Fibroblast of skin of right quadriceps (primary cell): ENCODE results near the gene ZNF429.
A peak's percentile ranks its signal among the peaks of the same experiment; 100 is the strongest.
"Not testable (repeated sequence)": the region's sequence is repeated elsewhere in the genome, so short reads cannot be mapped to it uniquely, and the experiment has no call there.

Experiments used
- DNase-seq: peaks from one replicate; pipeline ENCODE4 v3.0.0-alpha.2; 2013

ZNF429 gene

GRCh38 chr19:21505459-21506451, at the start of gene ZNF429:
Gene ZNF429 (plus strand): TSS chr19:21505602. CDS start chr19:21505772, 170 bp downstream.
- peak; percentile 91 for DNase-seq

DNA sequence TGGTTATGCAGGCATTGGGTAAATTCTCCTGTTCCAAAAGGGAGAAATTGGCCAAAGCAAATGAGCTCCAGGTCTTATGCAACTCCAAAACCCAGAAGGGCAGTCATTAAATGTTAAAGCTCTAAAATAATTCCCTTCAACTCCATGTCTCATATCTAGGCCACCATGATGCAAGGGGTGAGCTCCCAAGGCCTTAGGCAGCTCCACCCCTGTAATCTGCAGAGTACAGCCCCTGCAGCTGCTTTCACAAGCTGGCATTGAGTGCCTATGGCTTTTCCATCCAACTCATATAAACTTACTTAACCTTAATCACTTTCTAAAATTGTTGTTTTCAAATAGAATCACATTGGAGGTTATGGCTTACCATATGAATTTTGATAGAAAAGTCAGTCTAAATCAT, 44.7 kb upstream of the ZNF429 start:
- no peak for DNase-seq

DNA sequence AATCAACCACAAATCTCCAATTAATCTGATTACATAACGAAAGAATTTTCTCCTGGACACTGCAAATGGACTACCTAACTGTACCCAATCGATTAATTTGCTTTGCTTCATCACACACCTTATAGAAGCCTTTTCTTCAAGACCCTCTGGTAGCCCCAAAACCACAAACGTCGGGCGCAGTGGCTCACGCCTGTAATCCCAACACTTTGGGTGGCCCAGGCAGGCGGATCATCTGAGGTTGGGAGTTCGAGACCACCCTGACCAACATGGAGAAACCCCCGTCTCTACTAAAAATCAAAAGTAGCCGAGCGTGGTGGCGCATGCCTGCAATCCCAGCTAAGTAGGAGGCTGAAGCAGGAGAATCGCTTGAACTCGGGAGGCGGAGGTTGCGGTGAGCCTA, 42.9 kb upstream of the ZNF429 start:
- DNase-seq, result no peak

GRCh38 chr19:21463449-21464105, 41.8 kb upstream of the ZNF429 start:
- no peak for DNase-seq

GRCh38 chr19:21466627-21467026, 38.8 kb upstream of the ZNF429 start:
- no peak for DNase-seq

DNA sequence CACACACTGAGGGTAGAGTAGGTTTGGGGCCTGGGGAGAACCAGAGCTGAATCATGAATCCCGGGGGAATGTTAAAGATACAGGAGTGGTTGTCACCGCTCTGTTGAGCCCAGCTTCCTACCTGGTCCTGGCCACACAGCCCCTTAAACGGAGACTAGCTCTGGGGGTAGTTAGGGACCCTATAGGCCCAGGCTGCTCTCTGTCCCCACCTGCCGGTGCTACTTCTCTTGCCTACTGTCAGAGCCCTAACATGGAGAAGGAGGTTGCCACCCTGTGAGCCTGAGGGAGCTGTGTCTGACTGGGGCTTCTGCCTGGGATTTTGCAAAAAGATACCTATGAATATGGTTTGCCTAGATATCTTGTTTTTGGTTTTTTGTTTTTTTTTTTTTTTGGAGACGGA, 36.6 kb upstream of the ZNF429 start:
- DNase-seq, result no peak

- DNase-seq, result no peak
Measured at GRCh38 chr19:21472507-21472906, 32.9 kb upstream of the ZNF429 start.

GRCh38 chr19:21474671-21475181, 30.7 kb upstream of the ZNF429 start:
- DNase-seq, result peak; percentile 40

GRCh38 chr19:21482361-21482760, 23.0 kb upstream of the ZNF429 start:
- DNase-seq, result not testable (repeated sequence)

DNA sequence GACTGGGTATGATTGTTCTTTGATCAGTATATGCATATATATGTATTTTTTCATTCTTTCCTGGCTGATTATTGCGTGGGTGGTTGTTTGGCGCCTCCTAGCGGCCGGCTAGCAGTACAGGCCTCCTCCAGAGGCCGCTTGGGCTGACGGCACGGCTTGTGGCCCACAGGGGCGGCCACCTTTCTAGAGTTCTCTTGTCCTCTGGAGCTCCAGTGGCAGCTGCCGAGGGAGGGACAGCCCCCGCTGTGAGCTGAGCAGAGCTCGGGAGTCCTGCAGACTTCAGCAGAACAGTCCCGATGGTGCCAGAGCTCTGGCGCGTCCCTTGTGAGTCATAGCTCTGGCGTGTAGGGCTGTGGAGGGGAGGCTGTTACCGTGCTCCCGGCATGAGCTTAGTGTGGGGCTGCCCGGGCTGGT, 22.5 kb upstream of the ZNF429 start:
- no peak for DNase-seq

DNA sequence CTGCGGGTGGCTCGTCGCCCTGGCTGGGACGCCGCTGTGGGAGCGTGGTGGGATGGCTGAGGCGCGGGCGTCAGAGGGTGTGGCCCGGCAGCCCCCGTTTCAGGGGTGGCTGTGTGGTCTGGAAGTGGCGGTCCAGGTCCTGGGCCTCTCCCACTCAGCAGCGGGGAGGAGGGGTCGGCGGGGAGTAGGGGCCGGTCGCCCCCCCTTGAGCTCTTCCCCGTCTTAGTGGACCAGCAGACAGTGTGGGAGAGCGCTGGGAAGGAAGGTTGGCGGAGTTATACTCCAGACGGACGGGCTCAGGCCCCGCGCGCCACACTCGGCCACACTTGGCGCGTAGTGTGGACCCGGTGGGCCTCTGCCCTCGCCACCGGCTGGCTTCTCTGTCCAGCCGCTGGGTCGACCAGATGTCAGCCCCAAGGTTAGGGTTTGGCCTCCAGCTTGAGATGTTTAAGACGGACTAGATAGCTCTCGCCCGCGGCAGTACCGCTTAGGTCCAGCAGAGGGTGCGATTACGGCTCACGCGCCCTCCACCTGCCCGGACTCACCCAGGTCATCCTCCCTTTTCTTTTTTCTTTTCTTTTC, 21.7 kb upstream of the ZNF429 start:
- no peak for DNase-seq

- DNase-seq, result no peak
Measured at GRCh38 chr19:21484631-21485030, 20.8 kb upstream of the ZNF429 start.

DNA sequence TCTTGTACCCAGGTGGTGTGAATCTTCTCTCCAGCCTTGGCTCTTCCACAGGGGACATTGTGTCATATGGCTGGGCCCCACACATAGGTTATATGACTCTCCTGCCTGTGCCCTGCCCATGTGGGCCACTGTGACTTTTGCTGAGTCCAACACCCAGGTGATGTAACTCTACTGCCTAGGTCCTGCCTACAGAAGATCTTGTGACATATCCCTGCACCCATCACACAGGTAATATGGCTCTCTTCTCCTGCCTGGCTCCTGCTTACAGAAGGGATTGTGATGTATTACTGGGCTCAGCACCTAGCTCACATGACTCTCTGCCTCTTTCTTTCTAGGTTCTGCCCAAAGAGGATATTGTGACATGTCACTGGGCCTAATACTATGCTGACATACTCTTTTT, 19.5 kb upstream of the ZNF429 start:
- DNase-seq, result no peak

GRCh38 chr19:21487969-21488368, 17.4 kb upstream of the ZNF429 start:
- DNase-seq, result no peak

- no peak for DNase-seq
Measured at GRCh38 chr19:21491146-21491545, 14.3 kb upstream of the ZNF429 start.

DNA sequence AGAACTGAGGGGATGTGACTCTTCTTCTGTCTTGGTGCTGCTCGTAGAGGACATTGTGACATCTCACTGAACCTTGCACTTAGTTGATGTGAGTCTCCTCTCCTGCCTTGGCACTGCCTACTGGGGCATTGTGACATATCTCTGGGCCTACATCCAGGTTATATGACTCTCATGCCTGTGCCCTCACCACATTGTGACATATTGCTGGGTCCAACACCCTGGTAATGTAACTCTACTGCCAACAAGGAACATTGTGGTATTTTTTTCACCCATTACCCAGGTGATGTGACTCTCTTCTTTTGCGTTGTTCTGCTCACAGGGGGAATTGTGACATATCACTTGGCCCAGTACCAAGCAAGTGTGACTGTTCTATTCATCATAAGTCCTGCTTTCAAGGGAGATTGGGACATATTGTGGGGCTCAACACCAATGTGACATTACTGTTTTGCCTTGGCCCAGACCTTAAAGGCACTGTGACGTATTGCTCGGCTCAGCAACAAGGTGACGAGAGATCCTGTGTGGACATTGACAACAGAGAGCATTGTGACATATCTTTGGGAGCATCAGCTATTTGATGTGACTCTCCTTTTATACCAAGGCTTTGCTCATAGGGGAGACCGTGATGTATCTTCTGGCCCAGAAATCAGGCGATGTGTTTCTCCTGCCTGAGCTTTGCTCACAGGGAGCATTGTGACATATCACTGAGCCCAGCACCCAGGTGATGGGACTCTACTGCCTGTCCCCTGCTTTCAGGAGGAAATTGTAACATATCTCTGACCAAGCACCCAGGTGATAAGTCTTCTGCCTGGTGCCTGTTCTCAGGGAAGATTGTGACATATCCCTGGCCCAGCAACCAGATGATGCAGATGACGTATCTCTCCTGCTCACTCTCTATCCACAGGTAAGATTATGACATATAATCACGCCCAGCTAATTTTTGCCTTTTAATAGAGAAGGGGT, 12.2 kb upstream of the ZNF429 start:
- DNase-seq, result no peak

DNA sequence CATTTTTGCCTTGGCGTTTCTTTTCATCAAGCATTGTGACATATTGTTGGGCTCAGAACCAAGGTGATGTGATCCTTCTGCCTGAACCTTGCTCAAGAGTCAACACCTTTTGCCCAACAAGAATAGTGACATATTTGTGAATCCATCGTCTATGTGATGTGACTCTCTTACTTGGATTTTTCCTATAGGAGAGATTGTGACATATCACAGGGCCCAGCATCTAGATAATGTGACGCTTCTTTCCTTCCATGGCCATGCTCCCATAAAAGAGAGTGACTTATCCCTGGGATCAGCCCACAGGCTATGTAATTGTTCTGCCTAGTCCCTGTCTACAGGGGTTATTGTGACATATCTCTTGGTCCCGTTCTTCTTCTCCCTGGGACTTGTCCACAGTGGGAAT, 8.5 kb upstream of the ZNF429 start:
- no peak for DNase-seq

DNA sequence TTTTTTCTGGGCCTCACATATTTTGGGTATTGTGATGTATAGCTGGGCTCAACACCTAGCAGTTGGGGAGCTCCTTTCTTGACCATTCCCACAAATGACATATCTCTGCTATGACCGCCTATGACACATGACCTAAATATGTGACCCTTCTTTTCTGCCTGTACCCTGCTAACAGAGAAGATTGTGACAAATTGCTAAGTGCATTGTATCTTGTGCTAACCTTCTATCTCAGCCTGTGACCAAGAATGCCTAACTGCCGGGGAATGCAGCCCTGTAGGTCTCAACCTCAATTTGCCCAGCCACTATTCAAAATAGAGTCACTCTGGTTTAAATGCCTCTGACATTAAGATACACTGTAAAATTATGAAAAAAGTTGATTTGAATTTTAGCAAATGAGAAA, 6.8 kb upstream of the ZNF429 start:
- no peak for DNase-seq

GRCh38 chr19:21508198-21508597, 2.8 kb downstream of the ZNF429 start:
- DNase-seq, result no peak

- not testable (repeated sequence) for DNase-seq
Measured at GRCh38 chr19:21511058-21511457, 5.7 kb downstream of the ZNF429 start.

DNA sequence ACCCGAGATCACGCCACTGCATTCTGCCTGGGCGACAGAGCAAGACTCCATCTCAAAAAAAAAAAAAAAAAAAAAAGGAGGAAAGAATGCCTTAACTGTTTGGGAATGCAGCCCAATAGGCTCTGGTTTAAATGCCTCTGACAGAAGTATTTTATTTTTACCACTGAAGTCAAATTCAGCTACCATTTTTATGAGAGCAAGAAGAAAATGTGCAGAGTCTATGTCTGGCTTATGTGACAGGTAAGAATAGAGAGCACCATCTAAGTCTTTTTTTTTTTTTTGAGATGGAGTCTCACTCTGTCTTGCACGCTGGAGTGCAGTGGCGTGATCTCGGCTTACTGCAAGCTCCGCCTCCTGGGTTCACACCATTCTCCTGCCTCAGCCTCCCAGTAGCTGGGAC, 7.2 kb downstream of the ZNF429 start:
- not testable (repeated sequence) for DNase-seq

DNA sequence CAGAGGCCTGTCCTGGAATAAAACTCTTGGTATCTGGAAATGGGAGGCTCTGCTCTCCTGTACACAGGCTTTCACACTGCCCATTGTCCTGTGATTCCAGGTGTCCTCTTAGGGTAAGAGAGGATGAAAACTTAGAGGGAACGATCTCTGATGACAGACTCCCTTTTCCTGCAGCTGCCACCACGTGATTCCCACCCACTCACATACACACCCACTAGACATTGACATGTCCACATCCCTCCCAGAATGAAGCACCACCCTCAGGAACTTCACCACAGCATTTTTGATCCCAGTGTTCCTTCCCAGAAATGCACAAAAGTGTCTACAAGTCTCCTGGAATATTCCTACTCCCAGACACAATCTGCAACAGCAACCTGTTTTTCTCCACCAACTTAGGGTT, 8.2 kb downstream of the ZNF429 start:
- DNase-seq, result no peak
